Measurements from ENCODE around the gene ADAMTS20. TPM values are rescaled to one million over a fixed set of nuclear protein-coding genes. Genes with fewer than 3 reads are reported as not detected.

Gene ADAMTS20
- total and polyA plus RNA-seq, 8 donors: not detected

GRCh38 chr12:43357141-43357540 lies 194.9 kb downstream of the ADAMTS20 start:
- Histone ChIP-seq H3K4me3 (no peak overlapping the region), H3K36me3 (no peaks in the 10 kb centered on the region), H3K27ac (no peak overlapping the region), H3K27me3 (no peaks in the 10 kb centered on the region), H3K4me1 (no peaks in the 10 kb centered on the region), H3K9me3 (no peaks in the 10 kb centered on the region)
- WGBS, 2 donors: 95 to 100% methylated on average over 1 of the region's 1 CpG
- TF ChIP-seq CTCF (IDR thresholded peaks at IDR 0.05): no peak
- FAIRE-seq: no peak
- intact Hi-C loops (cut with DNase I): no loop called here
- ATAC-seq: no peak
- no peak for DNase-seq

DNA sequence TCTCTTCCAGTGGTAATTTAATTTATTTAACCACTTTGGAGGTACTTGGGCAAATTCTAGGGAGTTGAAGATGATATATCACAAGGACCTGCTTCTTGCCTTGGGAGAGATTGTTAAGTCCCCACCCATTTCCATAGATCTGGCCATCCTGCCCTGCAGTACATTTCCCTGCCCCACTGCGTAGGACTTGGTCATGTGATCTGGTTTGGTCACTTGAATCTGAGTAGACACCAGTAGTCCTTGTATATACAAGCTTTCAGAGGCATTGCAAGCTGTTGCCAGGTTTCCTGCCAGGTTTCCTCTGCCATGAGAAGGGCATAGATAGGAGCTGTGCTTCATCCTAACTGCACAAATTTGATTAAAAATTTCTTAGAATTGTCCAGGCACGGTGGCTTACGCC lies 200.0 kb downstream of the ADAMTS20 start:
- Histone ChIP-seq H3K4me1 (no peaks in the 10 kb centered on the region), H3K27me3 (no peaks in the 10 kb centered on the region), H3K36me3 (no peaks in the 10 kb centered on the region), H3K4me3 (no peak overlapping the region), H3K9me3 (no peaks in the 10 kb centered on the region), H3K27ac (no peak overlapping the region)
- TF ChIP-seq CTCF (IDR thresholded peaks at IDR 0.05): no peak
- FAIRE-seq (no peak), ATAC-seq (no peak), DNase-seq (no peak)
- WGBS, 2 donors: 78 to 80% methylated on average over 3 of the region's 3 CpGs
- intact Hi-C loops (cut with DNase I): no loop called here

GRCh38 chr12:43349863-43350262 lies 202.1 kb downstream of the ADAMTS20 start:
- no peak for DNase-seq
- 45 to 58% methylated on average over 2 of the region's 2 CpGs for WGBS, 2 donors
- no peak for TF ChIP-seq CTCF (IDR thresholded peaks at IDR 0.05)

DNA sequence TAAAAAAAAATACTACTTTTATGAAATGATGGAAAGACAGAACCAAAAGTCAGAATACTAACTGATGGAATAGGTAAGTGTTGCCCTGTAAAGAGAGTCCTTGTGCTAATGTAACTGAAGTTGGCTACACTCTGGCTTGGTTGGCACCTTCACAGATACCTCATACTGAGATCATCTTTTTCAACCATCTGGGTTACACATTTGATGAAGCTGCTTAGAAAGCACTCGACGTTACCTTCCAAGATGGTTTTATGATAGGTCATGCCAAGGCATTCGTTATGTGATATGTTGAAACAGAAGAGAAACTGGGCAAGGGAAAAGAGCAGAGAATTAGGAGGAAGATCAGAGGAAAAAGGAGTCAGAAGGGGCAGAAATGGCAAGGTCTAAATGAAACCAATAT lies 203.8 kb downstream of the ADAMTS20 start:
- no peaks in the 10 kb centered on the region for H3K9me3 ChIP-seq

More at GRCh38 chr12:43349863-43350262, 202.1 kb downstream of the ADAMTS20 start:
- intact Hi-C loops (cut with DNase I): loop anchor here in 1 of 3 donors (10.0 kb wide), 1 partner anchor 865 kb away; no protein-coding TSS in a partner anchor
- FAIRE-seq: no peak
- Histone ChIP-seq H3K27ac (no peak overlapping the region), H3K4me1 (no peaks in the 10 kb centered on the region), H3K9me3 (no peaks in the 10 kb centered on the region), H3K36me3 (no peaks in the 10 kb centered on the region), H3K4me3 (no peak overlapping the region), H3K27me3 (no peaks in the 10 kb centered on the region)
- no peak for ATAC-seq

More for the DNA sequence above, 203.8 kb downstream of the ADAMTS20 start:
- no peak for FAIRE-seq
- no peak for DNase-seq
- intact Hi-C loops (cut with DNase I): loop anchor here in 1 of 3 donors (10.0 kb wide), 1 partner anchor 863 kb away; no protein-coding TSS in a partner anchor
- no peak overlapping the region for H3K4me3 ChIP-seq
- no peaks in the 10 kb centered on the region for H3K4me1 ChIP-seq
- no peak for TF ChIP-seq CTCF (IDR thresholded peaks at IDR 0.05)
- ATAC-seq: no peak
- no peak overlapping the region for H3K27ac ChIP-seq
- H3K27me3 ChIP-seq: no peaks in the 10 kb centered on the region
- WGBS, 2 donors: 40 to 42% methylated on average over 3 of the region's 3 CpGs
- no peaks in the 10 kb centered on the region for H3K36me3 ChIP-seq

Data from pancreas (tissue), 10 donors.